ENCODE results near the gene RBCK1.

DNA sequence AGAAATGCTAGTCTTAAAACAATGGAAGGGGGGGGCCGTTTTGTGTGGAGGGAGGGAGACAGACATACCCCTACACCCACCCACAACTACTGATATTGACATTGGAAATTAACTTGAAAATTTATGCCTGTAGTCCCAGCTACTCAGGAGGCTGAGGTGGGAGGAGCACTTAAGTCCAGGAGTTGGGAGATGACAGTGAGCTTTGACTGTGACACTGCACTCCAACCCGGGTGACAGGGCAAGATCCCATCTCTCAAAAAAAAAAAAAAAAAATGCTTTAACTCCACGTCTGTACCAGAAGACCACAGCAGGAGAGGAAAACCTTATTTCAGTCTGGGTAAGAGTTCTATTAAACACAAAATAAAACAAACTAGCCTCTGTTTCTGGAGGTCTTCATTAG, 52.1 kb downstream of the RBCK1 start:
- TF ChIP-seq POLR2A (IDR thresholded peaks at IDR 0.05; ENCODE audit: low read depth, low read length) (no peak), SIN3A (IDR thresholded peaks at IDR 0.05; ENCODE audit: low read depth, low read length) (no peak), CTCF (IDR thresholded peaks at IDR 0.05 in 2 of 3, conservative IDR thresholded peaks at IDR 0.05 in 1 of 3; ENCODE audit: control insufficient read depth in 2 of 3, extremely low read depth in 1 of 3, insufficient read depth in 1 of 3, low read depth in 3 of 3, low read length in 3 of 3) (no peak), JUND (IDR thresholded peaks at IDR 0.05; ENCODE audit: low read depth, low read length) (no peak), DPF2 (IDR thresholded peaks at IDR 0.05) (no peak), RCOR1 (conservative IDR thresholded peaks at IDR 0.05; ENCODE audit: low read depth, low read length) (no peak), JUNB (IDR thresholded peaks at IDR 0.05) (no peak), CEBPB (IDR thresholded peaks at IDR 0.05; ENCODE audit: borderline replicate concordance in 1 of 2, low read depth in 2 of 2, low read length in 2 of 2) (no peak), ATF2 (IDR thresholded peaks at IDR 0.05; ENCODE audit: low read length) (no peak), SMC3 (IDR thresholded peaks at IDR 0.05; ENCODE audit: borderline replicate concordance, low read length) (no peak), POLR2AphosphoS5 (IDR thresholded peaks at IDR 0.05; ENCODE audit: low read length) (no peak)
- TF ChIP-seq, protein P1, sequence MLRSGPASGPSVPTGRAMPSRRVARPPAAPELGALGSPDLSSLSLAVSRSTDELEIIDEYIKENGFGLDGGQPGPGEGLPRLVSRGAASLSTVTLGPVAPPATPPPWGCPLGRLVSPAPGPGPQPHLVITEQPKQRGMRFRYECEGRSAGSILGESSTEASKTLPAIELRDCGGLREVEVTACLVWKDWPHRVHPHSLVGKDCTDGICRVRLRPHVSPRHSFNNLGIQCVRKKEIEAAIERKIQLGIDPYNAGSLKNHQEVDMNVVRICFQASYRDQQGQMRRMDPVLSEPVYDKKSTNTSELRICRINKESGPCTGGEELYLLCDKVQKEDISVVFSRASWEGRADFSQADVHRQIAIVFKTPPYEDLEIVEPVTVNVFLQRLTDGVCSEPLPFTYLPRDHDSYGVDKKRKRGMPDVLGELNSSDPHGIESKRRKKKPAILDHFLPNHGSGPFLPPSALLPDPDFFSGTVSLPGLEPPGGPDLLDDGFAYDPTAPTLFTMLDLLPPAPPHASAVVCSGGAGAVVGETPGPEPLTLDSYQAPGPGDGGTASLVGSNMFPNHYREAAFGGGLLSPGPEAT (IDR thresholded peaks at IDR 0.05; ENCODE audit: low read depth), result no peak

All from GM12878 (cell line).